NCI-H2107 treated with DMSO at 0.1 percent for 48 hours (cell line): ENCODE measurements around the gene TANGO6.

ENCODE experiments used
- DNase-seq: peaks from one replicate; lab custom pipeline; 2025; ENCODE audit not compliant: unreplicated experiment; lab: John Stamatoyannopoulos, UW

TANGO6 gene

GRCh38 chr16:68860978-68861892 lies 17.9 kb downstream of the TANGO6 start:
- DNase-seq = no peak

GRCh38 chr16:68866933-68867332 lies 23.6 kb downstream of the TANGO6 start:
- DNase-seq = no peak

GRCh38 chr16:68869492-68870088 lies 26.3 kb downstream of the TANGO6 start:
- DNase-seq = no peak

GRCh38 chr16:68873635-68874471 lies 30.5 kb downstream of the TANGO6 start:
- DNase-seq = no peak

GRCh38 chr16:68875871-68876270 lies 32.5 kb downstream of the TANGO6 start:
- DNase-seq = no peak

- no peak for DNase-seq
Observed at GRCh38 chr16:68883685-68884084, 40.4 kb downstream of the TANGO6 start.

- no peak for DNase-seq
Observed at GRCh38 chr16:68884401-68884800, 41.1 kb downstream of the TANGO6 start.

GRCh38 chr16:68884861-68885720 lies 41.8 kb downstream of the TANGO6 start:
- peak; percentile 30 for DNase-seq

- DNase-seq = no peak
Observed at GRCh38 chr16:68887107-68887506, 43.8 kb downstream of the TANGO6 start.

- no peak for DNase-seq
Observed at GRCh38 chr16:68889508-68890150, 46.3 kb downstream of the TANGO6 start.

GRCh38 chr16:68892214-68892613 lies 48.9 kb downstream of the TANGO6 start:
- no peak for DNase-seq

GRCh38 chr16:68892898-68893297 lies 49.6 kb downstream of the TANGO6 start:
- DNase-seq = no peak

GRCh38 chr16:68893710-68894705 lies 50.7 kb downstream of the TANGO6 start:
- DNase-seq = no peak

- no peak for DNase-seq
Observed at GRCh38 chr16:68894714-68895113, 51.4 kb downstream of the TANGO6 start.

GRCh38 chr16:68898026-68898425 lies 54.7 kb downstream of the TANGO6 start:
- no peak for DNase-seq

GRCh38 chr16:68900009-68900408 lies 56.7 kb downstream of the TANGO6 start:
- no peak for DNase-seq

GRCh38 chr16:68902003-68902968 lies 59.0 kb downstream of the TANGO6 start:
- peak; percentile 85 for DNase-seq

GRCh38 chr16:68902969-68903345 lies 59.6 kb downstream of the TANGO6 start:
- no peak for DNase-seq
